Panc1 (cell line): ENCODE results near the gene RAP1GDS1. TPM values are rescaled to one million over a fixed set of nuclear protein-coding genes. Genes with fewer than 3 reads are reported as not detected.

Experiments used
- ATAC-seq: fragments of 200-7000 bp; cut with Tn5 transposase; 2 replicates; pipeline ENCODE4 v1.9.1; 2020; ENCODE audit warnings: mild to moderate bottlenecking, moderate library complexity
- BruUV-seq: library from RNA; stranded (reverse); fragments of 400-500 nt; replicated peaks from 2 replicates; lab custom pipeline; 2021; lab: Mats Ljungman, UMichigan
- CTCF ChIA-PET: fragments of 300-600 bp; sonication (Branson Sonifier 250); formaldehyde crosslinking; loops from one replicate; lab custom pipeline; 2022; ENCODE audit warnings: antibody characterized with exemption; lab: Charles Lee
- POLR2A ChIA-PET: fragments of 300-600 bp; sonication (Branson Sonifier 250); formaldehyde crosslinking; loops from one replicate; lab custom pipeline; 2022; ENCODE audit warnings: antibody characterized with exemption; lab: Charles Lee
- DNase-seq: peaks from one replicate; pipeline ENCODE4 v3.0.0-alpha.2; 2010; ENCODE audit warnings: low read depth, low spot score
- H3K27ac ChIP-seq: 2 replicates; pipeline ENCODE4 v1.5.1; 2011; ENCODE audit warnings: mild to moderate bottlenecking, low read length, inconsistent platforms
- H3K27me3 ChIP-seq: fragments of 200-500 bp; sonication (Bioruptor generic); 2 replicates; pipeline ENCODE4 v1.6.0; 2014; ENCODE audit warnings: low read length, inconsistent platforms; ENCODE audit not compliant: control insufficient read depth, insufficient read depth
- H3K36me3 ChIP-seq: fragments of 200-500 bp; sonication (Bioruptor generic); 2 replicates; pipeline ENCODE4 v1.5.1; 2014; ENCODE audit warnings: inconsistent platforms, mild to moderate bottlenecking, low read length, moderate library complexity; ENCODE audit not compliant: control insufficient read depth, insufficient read depth
- H3K4me1 ChIP-seq: 2 replicates; pipeline ENCODE4 v1.5.1; 2011; ENCODE audit warnings: inconsistent platforms, mild to moderate bottlenecking, low read length, moderate library complexity; ENCODE audit not compliant: control insufficient read depth, insufficient read depth
- H3K4me3 ChIP-seq, 2 experiments: 2 replicates each; pipeline ENCODE4 v1.5.1; 2011 to 2012; ENCODE audit warnings: low read depth in 2 of 2, low read length in 2 of 2, mild to moderate bottlenecking in 2 of 2, inconsistent platforms in 1 of 2, moderate library complexity in 1 of 2
- H3K9me3 ChIP-seq: fragments of 200-500 bp; sonication (Bioruptor generic); 2 replicates; pipeline ENCODE4 v1.5.1; 2014; ENCODE audit warnings: low read depth, mild to moderate bottlenecking, inconsistent platforms, low read length, moderate library complexity; ENCODE audit not compliant: control insufficient read depth, insufficient read depth
- CTCF ChIP-seq: fragments of 450-650 bp; IDR thresholded peaks from 2 replicates; pipeline ENCODE4 v1.5.1; 2017; ENCODE audit warnings: mild to moderate bottlenecking
- POLR2AphosphoS5 ChIP-seq: IDR thresholded peaks from 2 replicates; pipeline ENCODE4 v1.6.1; 2012; ENCODE audit warnings: mild to moderate bottlenecking, low read depth, low read length, moderate library complexity
- REST ChIP-seq, 2 experiments: IDR thresholded peaks; 2 replicates each; pipeline ENCODE4 v1.6.1; 2011 to 2012; ENCODE audit warnings: low read depth in 2 of 2, control low read depth in 1 of 2, low read length in 1 of 2, mild to moderate bottlenecking in 1 of 2, moderate library complexity in 1 of 2; ENCODE audit not compliant: insufficient read depth in 1 of 2
- SIN3A ChIP-seq: IDR thresholded peaks from 2 replicates; pipeline ENCODE4 v1.6.1; 2012; ENCODE audit warnings: low read depth, mild to moderate bottlenecking, low read length, moderate library complexity, borderline replicate concordance; ENCODE audit not compliant: insufficient read depth
- TCF7L2 ChIP-seq: IDR thresholded peaks from 2 replicates; pipeline ENCODE4 v1.6.1; 2011; ENCODE audit warnings: mild to moderate bottlenecking, low read depth, low read length, inconsistent platforms
- in situ Hi-C: cut with HindIII; loops from 2 replicates; pipeline ENCODE4 v1.10.0; 2016; ENCODE audit warnings: low sequenced_read_pairs, low pct_unique_long_range_greater_than_20kb
- intact Hi-C: fragments of 100-400 bp; cut with micrococcal nuclease; formaldehyde crosslinking; loops from one replicate; pipeline ENCODE4 v1.10.0; 2022; ENCODE audit not compliant: unreplicated experiment
- total RNA-seq: library from RNA; stranded (reverse); gene quantifications from one replicate; pipeline ENCODE4 v1.2.1, GENCODE V29; 2021; ENCODE audit not compliant: unreplicated experiment

RAP1GDS1 gene
- total RNA-seq, 1 experiment from 2014 or later = 39.7 TPM

DNA sequence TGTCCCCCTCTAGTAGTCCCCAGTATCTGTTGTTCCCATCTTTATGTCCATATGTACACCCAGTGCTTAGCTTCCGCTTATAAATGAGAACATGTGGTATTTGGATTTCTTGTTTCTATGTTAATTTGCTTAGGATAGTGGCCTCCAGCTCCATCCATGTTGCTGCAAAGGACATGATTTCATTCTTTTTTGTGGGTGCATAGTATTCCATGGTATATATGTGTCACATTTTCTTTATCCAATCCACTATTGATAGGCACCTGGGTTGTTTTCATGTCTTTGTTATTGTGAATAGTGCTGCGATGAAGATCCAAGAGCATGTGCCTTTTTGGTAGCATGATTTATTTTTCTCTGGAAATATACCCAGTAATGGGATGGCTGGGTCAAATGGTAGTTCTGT is 6.3 kb downstream of the RAP1GDS1 start:
- DNase-seq (no peak), ATAC-seq (no peak)
- Histone ChIP-seq H3K27me3 (no peaks in the 10 kb centered on the region), H3K9me3 (no peaks in the 10 kb centered on the region), H3K27ac (no peak overlapping the region), H3K36me3 (no peaks in the 10 kb centered on the region), H3K4me3 (no peak overlapping the region), H3K4me1 (peaks cover 7% of the 10 kb centered on the region; the same call in 1 of the 2 replicates)
- in situ Hi-C loops = no loop called here
- TF ChIP-seq TCF7L2 = no peak
- TF ChIP-seq SIN3A = no peak
- TF ChIP-seq REST (IDR thresholded peaks at IDR 0.05; ENCODE audit: insufficient read depth in 1 of 2, low read depth in 2 of 2, low read length in 1 of 2) = no peak
- no peak for TF ChIP-seq POLR2AphosphoS5
- TF ChIP-seq CTCF = no peak
- intact Hi-C loops = no loop called here
- POLR2A ChIA-PET = no interaction called here
- BruUV-seq = no TSS peak
- CTCF ChIA-PET = no interaction called here

DNA sequence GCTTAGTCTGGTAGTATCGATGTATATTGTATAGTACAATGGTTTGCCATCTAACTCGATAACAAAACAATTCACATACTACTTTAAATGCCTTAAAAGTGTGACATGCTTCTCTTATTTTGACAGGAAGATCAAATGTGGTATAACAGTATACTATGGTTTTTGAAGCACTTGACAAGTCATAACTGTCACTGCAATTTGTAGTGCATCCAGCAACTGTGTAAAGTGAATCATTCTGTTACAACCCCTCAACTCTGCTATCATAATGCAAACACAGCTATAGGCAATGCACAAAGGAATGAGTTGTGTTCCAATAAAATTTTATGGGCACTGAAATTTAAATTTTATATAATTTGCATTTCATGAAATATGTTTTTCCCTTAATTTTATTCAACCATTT is 14.0 kb downstream of the RAP1GDS1 start:
- intact Hi-C loops = no loop called here

More for the DNA sequence above, 14.0 kb downstream of the RAP1GDS1 start:
- in situ Hi-C loops = no loop called here
- ATAC-seq (no peak), DNase-seq (no peak)
- CTCF ChIA-PET = no interaction called here
- H3K9me3 ChIP-seq = no peaks in the 10 kb centered on the region
- no peaks in the 10 kb centered on the region for H3K36me3 ChIP-seq
- no peak for TF ChIP-seq REST (IDR thresholded peaks at IDR 0.05; ENCODE audit: insufficient read depth in 1 of 2, low read depth in 2 of 2, low read length in 1 of 2)
- no peak for TF ChIP-seq TCF7L2
- TF ChIP-seq CTCF = no peak
- BruUV-seq = no TSS peak
- H3K4me1 ChIP-seq = no peaks in the 10 kb centered on the region
- H3K27me3 ChIP-seq = no peaks in the 10 kb centered on the region
- no peak overlapping the region for H3K27ac ChIP-seq
- POLR2A ChIA-PET = no interaction called here
- no peak overlapping the region for H3K4me3 ChIP-seq
